ELF-1 (cell line): Measurements from ENCODE around the gene CRB1.

Experiments used
- DNase-seq: peaks from one replicate; pipeline ENCODE4 v3.0.0-alpha.2; 2016; ENCODE audit warnings: low read depth, low spot score

The CRB1 gene

DNA sequence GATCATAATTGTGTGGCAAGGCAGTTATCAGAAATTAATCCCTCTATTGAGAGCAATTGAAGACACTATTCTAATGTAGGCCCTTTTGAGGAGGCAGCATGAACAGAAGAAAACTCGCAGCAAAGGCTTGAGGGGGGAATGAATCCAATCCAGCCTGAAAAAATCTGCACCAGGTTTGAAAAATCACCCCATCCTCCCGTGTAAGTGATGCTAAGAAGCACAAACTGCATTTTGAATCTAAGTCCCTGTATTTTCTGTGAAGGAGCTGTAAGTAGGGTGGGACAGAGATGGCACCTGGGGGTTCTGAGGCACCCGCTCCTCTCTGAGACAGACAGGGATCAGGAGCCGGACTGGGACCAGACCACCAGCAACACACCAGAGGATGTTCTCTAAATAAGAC is at the start of gene CRB1:
TSS of gene CRB1 (plus strand) at position 241 of the 400 bp plus-strand sequence. CDS start 161 bp downstream, outside the sequence.
- no peak for DNase-seq

DNA sequence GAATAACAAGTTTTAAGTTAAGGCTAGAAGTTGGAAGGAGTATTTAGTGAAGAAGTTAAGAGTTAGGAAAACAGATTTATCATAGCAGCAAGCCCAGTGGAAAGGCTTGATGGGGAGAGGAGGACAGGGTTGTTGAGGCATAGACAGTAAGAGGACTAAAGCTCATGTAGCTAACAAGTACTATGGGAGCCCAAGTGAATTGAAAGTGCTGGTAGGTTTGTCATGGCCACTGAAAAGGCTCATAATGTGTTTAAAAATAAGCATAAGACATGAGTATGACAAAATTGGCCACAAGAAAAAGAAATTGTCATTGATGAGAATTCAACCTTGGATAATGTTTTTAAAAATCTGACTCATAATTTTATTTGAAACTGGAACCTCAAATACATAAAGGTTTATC is 49.2 kb upstream of the CRB1 start:
- DNase-seq, result no peak

DNA sequence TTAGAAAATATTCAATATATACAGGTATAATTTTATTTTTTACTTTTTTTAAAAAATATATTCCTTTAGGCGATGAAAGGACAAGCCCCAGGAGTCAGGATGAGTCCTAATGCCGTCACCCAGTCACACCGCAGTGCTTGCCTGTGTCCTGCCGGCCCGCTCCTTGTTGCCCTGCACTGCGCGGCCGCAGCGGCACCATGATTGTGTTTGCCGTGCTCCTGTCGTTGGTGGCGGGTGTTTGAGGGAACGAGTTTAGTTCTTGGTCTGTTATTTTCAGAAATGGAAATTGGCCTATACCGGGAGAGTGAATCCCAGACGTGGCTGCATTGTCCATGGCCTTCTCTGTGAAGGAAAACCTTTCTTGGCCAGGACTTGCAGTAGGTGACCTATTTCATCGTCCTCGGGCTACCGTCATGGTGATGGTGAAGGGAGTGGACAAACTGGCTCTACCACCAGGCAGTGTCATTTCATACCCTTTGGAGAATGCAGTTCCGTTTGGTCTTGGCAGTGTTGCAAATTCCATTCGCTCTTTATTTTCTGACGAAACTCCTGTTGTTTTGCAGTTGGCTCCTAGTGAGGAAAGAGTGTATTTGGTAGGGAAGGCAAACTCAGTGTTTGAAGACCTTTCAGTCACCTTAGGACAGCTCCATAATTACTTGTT is 45.9 kb upstream of the CRB1 start:
- DNase-seq, result peak; percentile 48

DNA sequence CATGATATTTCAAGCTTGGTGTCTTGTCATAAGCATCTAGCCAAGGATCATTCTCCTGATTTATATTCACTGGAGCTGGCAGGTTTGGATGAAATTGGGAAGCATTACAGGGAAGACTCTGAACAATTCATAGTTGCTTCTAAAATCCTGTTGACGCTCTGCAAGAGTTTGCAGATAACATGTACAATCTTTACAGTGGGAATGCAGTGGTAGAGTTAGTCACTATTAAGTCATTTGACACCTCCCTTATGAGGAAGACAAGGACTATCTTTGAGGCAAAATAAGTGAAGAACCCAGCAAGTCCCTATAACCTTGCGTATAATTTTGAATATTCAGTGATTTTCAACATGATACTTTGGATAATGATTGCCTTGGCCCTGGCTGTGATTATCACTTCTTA is 45.3 kb upstream of the CRB1 start:
- DNase-seq, result no peak

DNA sequence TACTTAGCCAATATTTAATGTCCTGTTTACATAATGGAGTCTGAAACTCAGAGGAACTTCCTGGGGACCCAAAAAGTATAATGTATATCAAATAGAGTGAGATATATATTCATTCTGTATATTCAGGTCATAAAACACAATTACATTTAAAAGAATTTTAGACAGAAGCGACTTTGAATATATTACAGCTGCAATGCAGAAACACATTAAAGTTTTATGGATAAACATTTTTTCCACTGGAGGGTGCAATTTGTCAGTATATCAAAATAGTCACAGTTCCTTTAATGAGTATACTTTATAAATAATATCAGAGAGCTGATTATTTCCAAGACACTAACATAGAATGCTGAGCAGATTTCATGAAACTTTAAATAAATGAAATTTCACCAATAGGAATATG is 43.9 kb upstream of the CRB1 start:
- no peak for DNase-seq

DNA sequence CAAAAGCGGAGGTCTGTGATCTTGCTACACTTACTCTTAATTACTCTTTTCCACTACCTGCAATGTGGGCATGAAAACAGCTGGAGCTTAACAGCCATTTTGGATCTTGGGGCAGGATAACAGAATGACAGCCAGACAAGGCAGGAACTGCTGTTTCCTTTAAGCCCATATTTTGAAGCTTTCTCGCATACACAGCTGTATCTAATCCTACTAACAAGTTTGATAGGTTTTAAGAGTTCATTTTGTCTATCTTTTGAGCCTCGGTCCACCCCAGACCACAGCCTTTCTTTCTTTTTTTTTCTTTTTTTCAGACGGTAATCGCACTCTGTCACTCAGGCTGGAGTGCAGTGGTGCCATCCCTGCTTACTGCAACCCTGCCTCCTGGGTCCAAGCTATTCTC is 42.4 kb upstream of the CRB1 start:
- no peak for DNase-seq

DNA sequence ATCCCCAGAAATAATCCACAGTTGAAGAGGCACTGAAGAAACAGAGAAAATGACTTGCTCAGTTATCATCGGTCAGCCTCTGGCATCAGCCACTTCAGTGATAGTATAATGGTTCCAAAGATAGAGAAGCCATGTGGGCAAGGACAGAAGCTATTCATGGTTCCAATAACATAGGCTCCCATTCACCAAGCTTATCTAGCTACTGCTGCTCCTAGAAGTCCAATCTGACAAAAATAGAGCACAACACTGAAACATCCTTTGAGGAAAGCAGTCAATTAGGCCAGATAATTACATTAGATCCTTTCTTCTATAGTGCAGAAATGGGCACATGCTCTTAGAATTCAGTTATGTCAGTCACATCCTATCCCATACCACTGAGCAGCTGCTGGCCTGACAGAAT is 33.5 kb upstream of the CRB1 start:
- DNase-seq, result no peak

DNA sequence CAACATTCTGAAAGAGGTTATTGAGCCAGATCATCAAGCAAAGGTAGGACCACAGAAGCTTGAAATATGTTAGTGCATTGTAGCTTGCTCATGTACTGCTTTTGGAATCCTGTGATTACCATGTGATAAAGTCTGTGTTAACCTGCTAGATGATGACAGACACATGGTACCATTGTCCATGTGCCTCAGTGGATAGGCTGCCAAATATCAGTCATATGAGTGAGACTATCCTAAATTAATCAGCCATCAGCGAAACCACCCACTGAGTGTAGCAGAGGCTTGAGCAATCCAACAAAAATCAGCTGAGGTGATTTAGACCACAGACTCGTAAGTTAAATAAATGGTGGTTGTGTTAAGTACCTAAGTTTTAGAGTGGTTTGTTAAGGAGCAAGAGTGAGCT is 32.7 kb upstream of the CRB1 start:
- DNase-seq, result no peak

DNA sequence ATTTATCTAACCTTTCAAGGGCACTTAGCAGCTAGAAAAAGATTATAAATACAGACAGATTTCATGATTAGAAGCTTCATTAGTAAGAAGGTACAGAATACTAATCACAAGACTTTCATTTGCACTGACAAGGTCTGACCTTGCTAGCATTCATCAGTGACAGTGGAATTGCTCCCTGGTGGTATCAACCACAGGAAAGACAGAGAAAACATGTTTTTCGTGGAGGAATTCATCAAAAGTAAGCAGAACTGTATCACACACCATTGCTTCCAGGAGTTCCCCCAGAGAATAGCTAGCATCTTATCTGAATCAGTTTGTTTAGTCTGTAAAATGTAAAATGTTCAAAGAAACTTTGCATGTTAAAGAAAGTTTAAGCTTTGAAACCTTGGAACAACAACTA is 20.6 kb upstream of the CRB1 start:
- DNase-seq, result no peak

DNA sequence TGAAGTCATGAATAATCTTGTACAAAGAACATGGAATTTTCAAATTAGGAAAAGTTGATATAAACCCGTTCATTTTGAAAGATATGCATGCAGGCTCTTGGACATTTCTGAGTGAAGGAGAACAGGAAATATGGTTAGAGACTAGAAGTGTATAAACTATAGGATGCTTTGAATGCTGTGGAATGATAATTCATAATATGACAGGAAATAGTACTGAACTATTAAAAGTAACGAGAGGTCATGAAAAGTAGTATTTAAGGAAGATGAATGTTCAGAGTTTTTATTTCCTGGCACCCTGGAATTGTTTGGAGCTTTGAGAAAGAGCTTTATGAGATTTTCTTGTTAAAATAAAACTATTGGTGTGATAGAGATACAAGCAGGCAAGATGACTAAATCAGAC is 18.7 kb upstream of the CRB1 start:
- no peak for DNase-seq

DNA sequence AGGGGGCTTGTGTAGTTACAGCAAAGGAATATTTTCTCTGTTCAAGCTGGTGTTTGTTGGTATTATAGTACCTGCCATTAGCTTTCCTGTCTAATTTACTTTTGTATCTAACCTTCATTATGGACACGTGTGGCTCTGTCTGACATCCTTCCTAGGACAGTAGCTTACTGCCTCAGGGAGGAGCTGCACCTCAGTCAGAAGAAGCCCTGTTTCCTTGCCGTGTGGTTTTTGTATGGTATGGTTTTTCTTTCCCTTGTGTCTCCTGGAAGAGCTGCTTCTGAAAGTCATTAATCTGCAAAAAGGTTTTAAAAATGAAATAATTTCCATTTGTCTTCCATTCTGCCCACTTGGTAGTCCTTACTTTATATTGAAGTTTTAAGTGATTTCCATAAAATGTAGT is 17.4 kb upstream of the CRB1 start:
- DNase-seq, result no peak

DNA sequence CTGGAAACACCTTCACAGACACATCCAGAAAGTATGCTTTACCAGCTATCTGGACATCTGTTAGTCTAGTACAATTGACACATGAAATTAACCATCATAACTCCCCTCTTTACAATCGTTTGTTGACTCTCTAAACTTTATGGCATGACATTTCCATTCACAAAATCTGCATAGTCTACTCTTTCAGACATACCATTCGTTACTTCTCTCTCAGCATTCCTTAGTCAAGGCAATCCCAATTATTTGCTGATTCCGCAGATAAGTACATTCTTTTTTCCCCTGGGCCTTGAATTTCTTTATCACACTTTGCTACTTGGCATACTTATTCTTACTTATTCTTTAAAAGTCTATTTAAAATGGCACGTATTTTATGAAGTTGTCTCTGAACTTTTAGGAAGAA is 15.1 kb upstream of the CRB1 start:
- no peak for DNase-seq

DNA sequence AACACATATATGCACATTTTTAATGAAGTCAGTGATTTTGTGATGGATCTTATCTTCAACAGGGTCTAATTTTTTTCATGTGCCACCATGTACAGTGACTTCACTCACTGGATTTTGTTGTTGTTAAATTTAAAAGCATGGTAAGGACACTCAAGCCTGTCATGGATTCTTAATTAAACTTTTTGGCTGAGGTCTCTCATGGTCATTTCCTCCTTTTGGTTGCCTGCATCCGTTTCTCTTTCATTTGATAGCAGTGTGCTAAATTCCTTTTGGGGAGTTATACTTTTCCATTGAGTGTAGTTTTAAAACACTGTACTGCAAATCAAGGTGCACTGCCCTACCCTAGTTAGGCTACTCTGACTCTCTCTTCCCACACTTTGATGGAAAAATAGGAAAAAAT is 13.2 kb upstream of the CRB1 start:
- DNase-seq, result no peak

DNA sequence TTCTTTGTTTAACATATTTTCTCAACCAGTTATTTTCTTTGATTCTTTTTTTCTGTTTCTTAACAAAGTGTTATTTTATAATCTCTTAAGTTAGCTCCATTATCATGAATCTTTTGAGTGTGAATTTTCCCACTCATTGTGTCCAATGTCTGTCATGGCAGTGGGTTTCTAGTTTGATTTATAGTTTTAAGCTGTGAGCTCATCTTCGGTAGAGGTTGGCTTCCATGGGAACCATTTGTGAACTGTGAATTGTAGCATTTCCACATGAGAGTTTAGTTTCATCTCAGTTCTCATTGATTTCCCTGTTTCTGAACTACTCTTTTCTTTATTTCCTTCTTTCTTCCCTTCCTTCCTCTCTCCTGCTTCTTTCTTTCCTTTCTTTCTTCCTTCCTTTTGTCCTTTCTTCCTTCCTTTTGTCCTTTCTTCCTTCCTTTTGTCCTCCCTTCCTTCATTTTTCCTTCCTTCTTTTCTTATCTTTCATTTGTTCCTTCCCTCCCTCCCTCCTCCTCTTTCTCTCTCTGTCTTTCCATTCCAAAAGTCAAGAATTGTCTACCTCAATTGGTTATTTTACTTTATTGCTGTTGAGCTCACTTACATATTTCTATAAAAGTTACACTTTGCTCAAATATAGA is 3.0 kb upstream of the CRB1 start:
- DNase-seq, result no peak

DNA sequence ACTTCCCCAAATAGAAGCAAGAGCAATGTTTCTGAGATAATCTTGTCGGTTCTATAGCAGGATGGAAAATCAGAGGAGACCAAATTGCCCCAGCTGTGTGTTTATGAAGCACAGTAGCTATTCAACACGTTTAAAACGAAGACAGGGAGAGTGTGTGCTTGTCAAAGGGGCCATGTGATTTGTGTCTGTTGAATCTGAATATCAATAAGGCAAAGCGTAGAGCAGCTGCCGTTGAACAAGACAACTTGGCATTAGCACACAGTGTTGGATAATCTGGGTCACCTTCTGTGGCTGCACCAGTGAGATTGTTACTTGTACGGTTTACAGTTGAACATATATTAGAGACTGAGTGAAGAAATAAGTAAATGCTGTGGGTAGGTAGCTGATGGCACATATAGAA is 1.0 kb downstream of the CRB1 start:
- no peak for DNase-seq

DNA sequence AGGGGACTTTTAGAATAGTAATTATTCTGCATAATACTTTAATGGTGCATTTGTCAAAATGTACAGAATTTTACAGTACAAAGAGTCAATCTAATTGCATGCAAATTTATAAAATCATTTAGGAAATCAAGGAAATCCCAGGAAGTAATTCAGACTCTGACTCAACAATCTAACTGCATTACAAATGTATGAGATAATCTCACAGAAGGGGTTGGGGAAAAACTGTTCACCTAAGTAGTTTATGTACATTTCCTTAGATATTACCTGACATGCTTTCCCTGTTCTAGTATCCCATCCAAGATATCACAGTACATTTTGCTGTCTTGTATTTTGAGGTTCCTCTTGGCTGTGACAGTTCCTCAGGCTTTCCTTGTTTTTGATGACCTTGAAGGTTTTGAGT is 4.7 kb downstream of the CRB1 start:
- no peak for DNase-seq

DNA sequence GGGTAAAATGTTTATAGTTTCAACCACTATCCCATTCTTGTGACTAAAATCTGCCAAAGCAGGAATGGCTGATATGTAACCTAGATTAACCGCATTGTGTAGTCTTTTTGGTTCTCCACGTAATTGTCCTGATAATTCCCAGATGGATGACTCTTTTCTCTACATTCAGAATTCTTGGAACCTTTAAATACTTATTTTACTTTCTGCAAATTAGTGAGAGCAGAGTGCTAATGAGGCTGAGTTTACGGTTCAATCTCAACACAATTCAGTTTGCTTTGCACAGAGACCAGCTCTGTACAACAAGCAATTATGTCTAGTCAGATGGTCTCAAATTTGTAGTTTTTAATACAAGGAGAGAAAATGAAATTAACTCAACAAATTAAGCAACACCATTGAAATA is 9.1 kb downstream of the CRB1 start:
- no peak for DNase-seq

DNA sequence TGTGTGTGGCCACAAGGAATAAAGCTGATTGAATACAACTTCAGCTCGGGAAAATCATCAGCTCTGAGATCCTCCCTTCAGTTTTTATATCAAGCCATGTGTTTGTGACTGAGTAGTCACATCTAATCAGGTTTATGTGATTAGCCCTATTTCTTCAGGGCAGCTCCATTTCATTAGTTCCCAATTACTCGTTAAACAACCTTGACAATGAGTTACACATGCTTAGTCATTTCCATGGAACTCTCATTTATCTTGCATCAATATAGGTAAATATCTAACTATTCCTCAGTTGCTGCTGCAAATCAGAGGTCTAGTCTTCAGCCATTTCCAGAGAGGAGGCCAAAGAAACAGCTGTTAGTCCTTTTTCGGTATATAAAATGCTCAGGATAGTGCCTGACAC is 16.3 kb downstream of the CRB1 start:
- DNase-seq, result no peak

DNA sequence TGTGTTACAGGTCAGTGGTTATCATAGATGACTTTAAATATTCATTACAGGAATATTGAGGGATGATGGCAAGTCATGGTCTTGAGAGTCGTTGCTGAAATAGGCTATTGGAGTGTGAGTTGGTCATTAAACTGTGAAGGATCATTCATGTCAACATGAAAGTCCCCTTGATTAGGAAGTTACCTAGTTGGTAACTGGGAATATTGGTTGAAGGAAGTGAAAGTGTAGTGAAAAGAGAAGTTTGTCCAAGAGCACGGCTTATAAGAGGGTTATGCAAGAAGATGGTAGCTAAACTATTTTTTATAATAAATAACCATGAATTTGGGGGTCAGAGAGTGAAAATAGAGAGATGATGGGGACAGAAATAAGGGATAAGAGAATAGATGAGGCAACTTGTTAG is 16.9 kb downstream of the CRB1 start:
- DNase-seq, result no peak

DNA sequence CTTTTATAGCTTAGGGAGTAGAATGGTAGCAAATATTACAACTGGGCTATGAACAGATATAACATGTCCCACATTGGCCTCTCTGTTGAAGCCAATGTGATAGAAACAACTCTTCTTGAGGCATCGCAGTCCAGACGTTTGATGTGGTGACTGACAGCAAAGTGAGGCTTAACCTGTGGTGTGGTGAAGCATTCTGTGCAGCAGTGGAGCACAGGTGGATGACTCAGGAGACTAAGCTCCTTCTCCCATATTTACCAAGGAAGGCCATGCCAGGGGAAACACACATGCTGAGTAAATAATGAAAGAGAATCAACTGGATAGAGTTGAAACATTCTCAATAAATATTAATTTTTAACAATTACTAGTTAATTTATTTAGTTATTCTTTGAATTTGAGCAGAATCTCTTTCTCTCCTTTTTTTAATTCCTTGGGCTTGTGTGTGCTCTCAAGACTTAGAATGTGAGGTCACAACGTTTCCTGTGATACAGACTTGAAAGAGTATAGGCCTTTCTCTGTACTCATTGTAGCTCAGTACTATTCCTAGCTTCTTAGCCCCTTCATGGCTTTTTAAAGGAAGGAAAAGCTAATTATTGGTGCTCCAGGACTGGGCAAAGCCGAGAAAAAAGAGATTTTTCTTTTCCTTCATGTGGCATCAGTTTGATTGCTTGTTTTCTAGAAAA is 17.6 kb downstream of the CRB1 start:
- DNase-seq, result no peak

DNA sequence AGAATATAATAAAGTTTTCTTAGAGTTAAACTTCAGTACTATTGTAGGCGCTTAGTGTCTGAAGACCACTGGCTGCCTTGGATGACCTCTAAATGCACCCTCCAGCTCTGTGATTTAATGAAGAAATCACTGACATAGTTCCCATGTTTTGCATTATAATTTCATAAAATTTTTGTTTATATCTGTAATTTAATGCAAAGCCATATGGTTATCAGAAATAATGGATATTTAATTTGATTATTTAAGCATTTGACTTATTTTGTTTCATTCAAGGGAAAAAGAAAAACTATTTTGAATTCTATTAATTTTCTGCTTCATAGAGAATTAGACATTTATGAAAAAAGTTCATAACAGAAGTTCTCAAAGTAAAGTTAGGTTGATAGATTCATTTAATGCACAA is 18.6 kb downstream of the CRB1 start:
- no peak for DNase-seq

DNA sequence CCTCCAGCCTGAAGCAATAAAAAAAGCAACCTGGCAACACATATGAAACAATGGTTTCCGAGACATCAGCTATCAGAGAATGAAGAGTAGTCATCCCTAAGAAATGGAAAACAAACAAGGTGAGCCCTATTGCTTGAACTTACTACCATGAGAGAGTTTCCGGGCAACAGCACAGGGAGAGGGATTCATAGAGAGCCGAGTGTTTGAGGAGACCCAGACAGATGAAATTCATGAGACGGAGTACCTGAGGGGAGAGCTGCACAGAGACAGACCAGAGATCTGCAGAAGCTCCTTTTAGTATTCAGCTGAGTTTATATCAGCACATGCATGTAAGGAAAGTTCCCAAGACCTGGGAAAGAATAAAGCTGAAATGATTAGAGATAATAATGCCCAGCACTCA is 19.8 kb downstream of the CRB1 start:
- no peak for DNase-seq

DNA sequence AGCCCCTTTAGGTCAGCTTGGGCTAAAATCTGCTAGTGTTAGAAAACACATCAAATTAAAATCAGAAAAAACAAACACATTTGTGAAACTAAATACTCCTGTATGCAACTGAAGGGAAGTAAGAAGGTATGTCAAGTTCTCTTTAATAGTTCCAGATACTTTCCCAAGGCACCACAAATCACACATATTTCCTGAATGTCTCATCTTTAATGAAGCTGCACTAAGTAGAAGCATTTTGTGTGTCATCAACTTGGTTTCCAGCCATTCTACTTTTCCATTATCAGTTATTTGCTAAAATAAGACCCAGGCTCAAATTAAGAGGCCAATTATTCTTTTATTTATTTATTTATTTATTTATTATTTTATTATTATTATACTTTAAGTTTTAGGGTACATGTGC is 34.7 kb downstream of the CRB1 start:
- no peak for DNase-seq
